Liver (tissue), 3 donors: ENCODE results near the gene HOXD8.

Experiments
- ATF3 ChIP-seq: IDR thresholded peaks from 2 replicates; pipeline ENCODE4 v1.6.1; 2016; ENCODE audit warnings: antibody characterized with exemption
- CTCF ChIP-seq: fragments of 150-350 bp; IDR thresholded peaks from 2 replicates; pipeline ENCODE4 v1.5.1; 2017; ENCODE audit warnings: improper control_type of control experiment, low read depth, low read length; ENCODE audit not compliant: missing input control
- GABPA ChIP-seq, 2 donors: IDR thresholded peaks in 1 of 2; conservative IDR thresholded peaks in 1 of 2; 2 replicates each; pipeline ENCODE4 v1.6.1; 2016; ENCODE audit warnings: antibody characterized with exemption in 2 of 2, mild to moderate bottlenecking in 1 of 2, moderate library complexity in 1 of 2
- RAD21 ChIP-seq, 2 donors: IDR thresholded peaks; 2 replicates each; pipeline ENCODE4 v1.6.1; 2016; ENCODE audit warnings: antibody characterized with exemption in 2 of 2, mild to moderate bottlenecking in 2 of 2
- REST ChIP-seq: IDR thresholded peaks from 2 replicates; pipeline ENCODE4 v1.6.1; 2016; ENCODE audit warnings: antibody characterized with exemption, mild to moderate bottlenecking
- SP1 ChIP-seq: IDR thresholded peaks from 2 replicates; pipeline ENCODE4 v1.6.1; 2018; ENCODE audit warnings: antibody characterized with exemption, mild to moderate bottlenecking
- TAF1 ChIP-seq: conservative IDR thresholded peaks from 2 replicates; pipeline ENCODE4 v1.6.1; 2016; ENCODE audit warnings: antibody characterized with exemption, mild to moderate bottlenecking
- YY1 ChIP-seq: IDR thresholded peaks from 2 replicates; pipeline ENCODE4 v1.6.1; 2016; ENCODE audit warnings: antibody characterized with exemption, mild to moderate bottlenecking
- ZBTB33 ChIP-seq: IDR thresholded peaks from 2 replicates; pipeline ENCODE4 v1.6.1; 2016; ENCODE audit warnings: antibody characterized with exemption
- donor health status: healthy.
- donor health status: healthy.

- TF ChIP-seq CTCF (no peak), ZBTB33 (no peak), RAD21 (IDR thresholded peaks at IDR 0.05) (no peak), GABPA (IDR thresholded peaks at IDR 0.05 in 1 of 2, conservative IDR thresholded peaks at IDR 0.05 in 1 of 2) (no peak), ATF3 (no peak), TAF1 (no peak), SP1 (no peak), YY1 (no peak), REST (no peak)
These were observed 1.1 kb upstream of the HOXD8 start for GRCh38 chr2:176128172-176128981.
